Measurements from ENCODE around the gene NPY.

DNA sequence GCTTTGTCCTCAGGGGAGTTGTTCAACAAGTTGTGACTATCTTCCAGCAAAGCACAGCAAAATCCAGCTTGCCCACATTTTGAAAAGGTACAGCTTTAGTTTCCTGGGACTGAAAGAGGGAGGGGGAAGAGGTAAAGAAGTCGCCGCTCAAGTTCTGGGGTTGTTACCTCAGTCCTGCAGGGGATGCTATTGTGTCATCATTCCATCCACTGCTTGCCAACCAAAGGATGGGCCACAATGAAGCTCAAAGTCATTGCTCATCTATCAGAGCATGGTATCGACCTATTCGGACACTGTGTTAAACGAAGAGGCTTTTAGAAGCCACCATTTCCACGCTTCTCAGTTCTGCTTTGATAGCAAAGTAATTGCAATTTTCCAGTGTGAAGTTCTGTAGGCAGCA, 34.3 kb downstream of the NPY start:
- TF ChIP-seq, protein P1, sequence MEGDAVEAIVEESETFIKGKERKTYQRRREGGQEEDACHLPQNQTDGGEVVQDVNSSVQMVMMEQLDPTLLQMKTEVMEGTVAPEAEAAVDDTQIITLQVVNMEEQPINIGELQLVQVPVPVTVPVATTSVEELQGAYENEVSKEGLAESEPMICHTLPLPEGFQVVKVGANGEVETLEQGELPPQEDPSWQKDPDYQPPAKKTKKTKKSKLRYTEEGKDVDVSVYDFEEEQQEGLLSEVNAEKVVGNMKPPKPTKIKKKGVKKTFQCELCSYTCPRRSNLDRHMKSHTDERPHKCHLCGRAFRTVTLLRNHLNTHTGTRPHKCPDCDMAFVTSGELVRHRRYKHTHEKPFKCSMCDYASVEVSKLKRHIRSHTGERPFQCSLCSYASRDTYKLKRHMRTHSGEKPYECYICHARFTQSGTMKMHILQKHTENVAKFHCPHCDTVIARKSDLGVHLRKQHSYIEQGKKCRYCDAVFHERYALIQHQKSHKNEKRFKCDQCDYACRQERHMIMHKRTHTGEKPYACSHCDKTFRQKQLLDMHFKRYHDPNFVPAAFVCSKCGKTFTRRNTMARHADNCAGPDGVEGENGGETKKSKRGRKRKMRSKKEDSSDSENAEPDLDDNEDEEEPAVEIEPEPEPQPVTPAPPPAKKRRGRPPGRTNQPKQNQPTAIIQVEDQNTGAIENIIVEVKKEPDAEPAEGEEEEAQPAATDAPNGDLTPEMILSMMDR (IDR thresholded peaks at IDR 0.05 in 2 of 3, conservative IDR thresholded peaks at IDR 0.05 in 1 of 3; ENCODE audit: borderline replicate concordance in 1 of 3, insufficient read depth in 1 of 3, low read depth in 2 of 3, low read length in 2 of 3), result peak; percentile 43 to 52 (median 46); a peak in 4 of 6 replicates
- TF ChIP-seq TCF7L2 (IDR thresholded peaks at IDR 0.05; ENCODE audit: borderline replicate concordance, extremely low read depth, insufficient read depth, insufficient read length), result no peak
- no peak for TF ChIP-seq POLR2AphosphoS5 (IDR thresholded peaks at IDR 0.05; ENCODE audit: low read depth, low read length)
- no peak for TF ChIP-seq YY1 (IDR thresholded peaks at IDR 0.05; ENCODE audit: extremely low read depth, insufficient replicate concordance, low read depth, low read length)
- TF ChIP-seq EGR1 (IDR thresholded peaks at IDR 0.05; ENCODE audit: low read depth), result no peak
- no peak for TF ChIP-seq SIN3A (IDR thresholded peaks at IDR 0.05; ENCODE audit: low read depth)
- peak; percentile 67 for TF ChIP-seq RAD21 (IDR thresholded peaks at IDR 0.05; ENCODE audit: low read depth)
- no peak for TF ChIP-seq POLR2A (IDR thresholded peaks at IDR 0.05; ENCODE audit: borderline replicate concordance, extremely low read depth, insufficient read depth, insufficient read length)
- no peak for TF ChIP-seq FOSL1 (IDR thresholded peaks at IDR 0.05; ENCODE audit: low read depth)
- TF ChIP-seq, protein P2, sequence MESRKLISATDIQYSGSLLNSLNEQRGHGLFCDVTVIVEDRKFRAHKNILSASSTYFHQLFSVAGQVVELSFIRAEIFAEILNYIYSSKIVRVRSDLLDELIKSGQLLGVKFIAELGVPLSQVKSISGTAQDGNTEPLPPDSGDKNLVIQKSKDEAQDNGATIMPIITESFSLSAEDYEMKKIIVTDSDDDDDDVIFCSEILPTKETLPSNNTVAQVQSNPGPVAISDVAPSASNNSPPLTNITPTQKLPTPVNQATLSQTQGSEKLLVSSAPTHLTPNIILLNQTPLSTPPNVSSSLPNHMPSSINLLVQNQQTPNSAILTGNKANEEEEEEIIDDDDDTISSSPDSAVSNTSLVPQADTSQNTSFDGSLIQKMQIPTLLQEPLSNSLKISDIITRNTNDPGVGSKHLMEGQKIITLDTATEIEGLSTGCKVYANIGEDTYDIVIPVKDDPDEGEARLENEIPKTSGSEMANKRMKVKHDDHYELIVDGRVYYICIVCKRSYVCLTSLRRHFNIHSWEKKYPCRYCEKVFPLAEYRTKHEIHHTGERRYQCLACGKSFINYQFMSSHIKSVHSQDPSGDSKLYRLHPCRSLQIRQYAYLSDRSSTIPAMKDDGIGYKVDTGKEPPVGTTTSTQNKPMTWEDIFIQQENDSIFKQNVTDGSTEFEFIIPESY (IDR thresholded peaks at IDR 0.05; ENCODE audit: extremely low read depth, insufficient replicate concordance, low read length), result no peak
- TF ChIP-seq, protein P3, sequence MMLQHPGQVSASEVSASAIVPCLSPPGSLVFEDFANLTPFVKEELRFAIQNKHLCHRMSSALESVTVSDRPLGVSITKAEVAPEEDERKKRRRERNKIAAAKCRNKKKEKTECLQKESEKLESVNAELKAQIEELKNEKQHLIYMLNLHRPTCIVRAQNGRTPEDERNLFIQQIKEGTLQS (IDR thresholded peaks at IDR 0.05), result no peak
